ENCODE measurements around the gene PPP6R2.
"Not testable (repeated sequence)": the region's sequence is repeated elsewhere in the genome, so short reads cannot be mapped to it uniquely, and the experiment has no call there.

Gene PPP6R2

GRCh38 chr22:50400406-50400805, 57.3 kb downstream of the PPP6R2 start:
- DNase-seq (ENCODE audit: low read depth in 2 of 2), result no peak

- DNase-seq (ENCODE audit: low read depth in 2 of 2), result no peak
Measured at GRCh38 chr22:50400931-50401330, 57.8 kb downstream of the PPP6R2 start.

GRCh38 chr22:50401907-50402306, 58.8 kb downstream of the PPP6R2 start:
- no peak for DNase-seq (ENCODE audit: low read depth in 2 of 2)

GRCh38 chr22:50403701-50404101, 60.6 kb downstream of the PPP6R2 start:
- DNase-seq (ENCODE audit: low read depth in 2 of 2), result no peak

- DNase-seq (ENCODE audit: low read depth in 2 of 2), result no peak
Measured at GRCh38 chr22:50406416-50407170, 63.5 kb downstream of the PPP6R2 start.

DNA sequence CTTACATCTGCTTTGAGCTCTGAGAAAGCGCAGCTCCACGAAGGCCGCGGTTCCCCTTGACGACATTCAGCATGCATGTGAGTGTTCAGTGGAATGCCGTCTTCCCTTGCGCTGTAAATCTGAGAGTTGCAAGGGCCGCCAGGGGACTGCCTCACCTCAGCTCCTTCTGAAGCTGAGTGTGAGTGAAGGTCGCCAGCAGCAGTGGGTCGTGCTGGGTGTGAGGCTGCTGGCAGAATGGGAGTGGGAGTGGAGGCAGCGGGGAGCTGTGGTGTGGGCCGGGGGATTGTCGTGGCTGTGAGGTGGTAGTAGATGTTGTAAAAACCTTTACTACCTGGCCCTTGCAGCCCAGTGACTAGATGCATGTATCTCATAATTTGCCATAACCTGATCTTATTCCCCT, 65.2 kb downstream of the PPP6R2 start:
- no peak for DNase-seq (ENCODE audit: low read depth in 2 of 2)

DNA sequence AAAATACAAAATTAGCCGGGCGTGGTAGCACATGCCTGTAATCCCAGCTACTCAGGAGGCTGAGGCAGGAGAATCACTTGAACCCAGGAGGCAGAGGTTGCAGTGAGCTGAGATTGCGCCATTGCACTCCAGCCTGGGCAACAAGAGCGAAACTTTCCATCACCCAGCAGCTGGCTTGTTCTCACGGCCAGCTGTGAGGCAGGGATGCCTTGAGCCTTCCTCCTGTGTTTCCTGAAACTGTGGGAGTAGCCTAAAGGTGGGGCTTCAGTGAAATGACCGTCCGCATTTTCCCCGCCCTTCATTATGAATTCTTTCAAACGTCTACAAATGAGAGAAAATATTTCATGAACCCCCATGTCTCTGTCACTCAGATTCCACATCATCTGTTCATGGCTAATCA, 65.8 kb downstream of the PPP6R2 start:
- not testable (repeated sequence) for DNase-seq (ENCODE audit: low read depth in 2 of 2)

- no peak for DNase-seq (ENCODE audit: low read depth in 2 of 2)
Measured at GRCh38 chr22:50414476-50415248, 71.5 kb downstream of the PPP6R2 start.

DNA sequence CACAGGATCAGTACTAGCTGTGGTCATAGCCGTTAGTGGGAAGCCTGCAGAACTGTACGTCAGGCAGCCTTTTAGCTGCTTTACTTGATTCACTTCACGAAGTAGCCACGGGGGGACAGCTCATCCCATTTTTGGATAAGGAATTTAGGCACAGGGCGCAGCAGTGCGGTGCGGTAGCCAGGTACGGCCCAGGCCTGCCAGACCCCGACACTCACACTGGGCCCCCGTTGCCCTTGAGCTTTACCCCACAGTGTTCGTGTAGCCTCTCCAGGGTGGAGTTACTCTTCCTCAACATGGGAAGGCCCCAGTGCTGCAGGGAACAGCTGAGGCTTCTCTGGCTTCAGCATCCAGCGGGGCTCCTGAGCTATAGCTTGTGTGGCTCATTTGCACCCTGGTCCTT, 72.3 kb downstream of the PPP6R2 start:
- DNase-seq (ENCODE audit: low read depth in 2 of 2), result no peak

- DNase-seq (ENCODE audit: low read depth in 2 of 2), result no peak
Measured at GRCh38 chr22:50416996-50417395, 73.9 kb downstream of the PPP6R2 start.

- no peak for DNase-seq (ENCODE audit: low read depth in 2 of 2)
Measured at GRCh38 chr22:50417411-50418210, 74.5 kb downstream of the PPP6R2 start.

DNA sequence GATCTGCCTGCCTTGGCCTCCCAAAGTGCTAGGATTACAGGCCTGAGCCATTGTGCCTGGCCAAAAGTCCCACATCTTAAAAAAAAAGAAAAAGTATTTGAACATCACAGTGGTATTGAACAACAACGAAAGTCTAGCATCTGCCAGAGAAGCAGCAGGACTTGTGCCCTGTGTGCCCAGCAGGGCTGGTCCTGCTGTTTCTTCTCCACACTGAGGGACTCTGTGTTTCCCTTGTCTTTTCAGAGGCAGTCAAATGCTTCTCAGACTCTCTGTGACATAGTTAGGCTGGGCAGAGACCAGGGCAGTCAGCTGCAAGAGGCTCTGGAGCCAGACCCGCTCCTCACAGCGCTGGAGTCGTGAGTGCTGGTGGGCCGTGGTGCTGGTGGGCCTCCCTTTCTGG, 75.5 kb downstream of the PPP6R2 start:
- no peak for DNase-seq (ENCODE audit: low read depth in 2 of 2)

GRCh38 chr22:50419116-50419515, 76.0 kb downstream of the PPP6R2 start:
- no peak for DNase-seq (ENCODE audit: low read depth in 2 of 2)

GRCh38 chr22:50420015-50420414, 76.9 kb downstream of the PPP6R2 start:
- no peak for DNase-seq (ENCODE audit: low read depth in 2 of 2)

GRCh38 chr22:50420581-50420980, 77.5 kb downstream of the PPP6R2 start:
- DNase-seq (ENCODE audit: low read depth in 2 of 2), result no peak

GRCh38 chr22:50422046-50422445, 78.9 kb downstream of the PPP6R2 start:
- DNase-seq (ENCODE audit: low read depth in 2 of 2), result no peak

DNA sequence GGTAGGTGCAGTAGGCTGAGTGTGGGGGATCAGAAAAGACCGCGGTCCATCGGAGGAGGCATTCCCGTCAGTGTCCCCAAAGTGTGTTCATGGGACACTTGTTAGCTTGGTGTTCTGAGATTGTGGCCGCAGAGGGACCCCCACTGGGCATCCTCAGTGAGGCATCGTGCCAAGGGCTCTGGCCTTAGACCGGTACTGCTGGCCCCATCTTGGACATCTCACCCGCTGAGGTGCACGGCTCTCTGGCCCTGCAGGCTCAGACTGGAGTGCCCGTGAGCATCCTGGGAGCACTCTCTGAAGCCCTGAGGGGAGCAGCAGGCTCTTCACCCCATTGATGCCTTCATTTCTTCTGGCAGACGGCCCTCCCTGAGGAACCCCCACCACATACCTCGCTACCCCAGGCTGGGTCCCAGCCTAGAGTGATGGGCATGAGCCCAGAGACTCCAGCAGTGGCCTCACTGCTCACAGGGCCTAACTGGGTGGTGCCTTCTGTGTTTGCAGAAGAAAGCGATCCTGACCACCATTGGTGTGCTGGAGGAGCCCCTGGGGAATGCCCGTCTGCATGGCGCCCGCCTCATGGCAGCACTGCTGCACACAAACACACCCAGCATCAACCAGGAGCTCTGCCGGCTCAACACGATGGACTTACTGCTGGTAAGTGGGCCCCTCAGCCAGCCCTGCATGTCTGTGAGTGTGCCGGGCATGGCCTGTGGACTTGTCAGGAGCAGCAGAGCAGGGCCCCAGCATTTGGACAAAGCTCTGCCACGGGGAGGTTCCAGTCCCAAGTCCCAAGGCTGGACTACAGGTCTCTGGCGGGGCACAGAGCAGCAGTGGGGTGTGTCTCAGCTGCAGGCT, 80.1 kb downstream of the PPP6R2 start:
- DNase-seq (ENCODE audit: low read depth in 2 of 2), result no peak

GRCh38 chr22:50423956-50424355, 80.8 kb downstream of the PPP6R2 start:
- DNase-seq (ENCODE audit: low read depth in 2 of 2), result no peak

DNA sequence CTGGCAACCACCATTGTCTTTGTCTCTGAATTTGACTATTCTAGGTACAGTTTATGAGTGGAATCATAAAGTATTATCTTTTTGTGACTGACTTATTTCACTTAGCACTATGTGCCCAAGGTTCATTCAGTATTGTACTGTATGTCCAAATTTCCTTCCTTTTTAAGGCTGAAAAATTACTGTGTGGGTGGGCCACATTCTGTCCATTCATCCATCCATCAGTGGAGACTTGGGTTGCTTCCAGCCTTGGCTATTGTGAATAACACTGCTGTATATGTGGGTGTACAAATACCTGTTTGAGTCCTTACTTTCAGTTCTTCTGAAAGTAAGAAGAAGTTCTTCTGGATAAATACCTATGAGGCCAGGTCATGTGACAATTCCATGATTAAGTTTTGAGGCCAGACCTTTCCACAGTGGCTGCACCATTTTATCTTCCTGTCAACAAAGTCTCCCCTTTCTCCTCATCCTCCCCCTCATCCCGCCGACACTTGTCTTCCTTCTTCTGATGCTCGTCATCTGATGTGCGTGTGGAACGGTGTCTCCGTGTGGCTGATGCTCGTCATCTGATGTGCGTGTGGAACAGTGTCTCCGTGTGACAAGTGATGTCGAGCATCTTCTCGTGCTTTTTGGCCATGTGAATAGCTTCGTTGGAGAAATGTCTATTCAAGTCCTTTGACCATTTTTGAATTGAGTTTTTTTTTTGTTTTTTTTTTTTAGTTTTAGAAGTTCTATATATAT, 82.2 kb downstream of the PPP6R2 start:
- no peak for DNase-seq (ENCODE audit: low read depth in 2 of 2)

DNA sequence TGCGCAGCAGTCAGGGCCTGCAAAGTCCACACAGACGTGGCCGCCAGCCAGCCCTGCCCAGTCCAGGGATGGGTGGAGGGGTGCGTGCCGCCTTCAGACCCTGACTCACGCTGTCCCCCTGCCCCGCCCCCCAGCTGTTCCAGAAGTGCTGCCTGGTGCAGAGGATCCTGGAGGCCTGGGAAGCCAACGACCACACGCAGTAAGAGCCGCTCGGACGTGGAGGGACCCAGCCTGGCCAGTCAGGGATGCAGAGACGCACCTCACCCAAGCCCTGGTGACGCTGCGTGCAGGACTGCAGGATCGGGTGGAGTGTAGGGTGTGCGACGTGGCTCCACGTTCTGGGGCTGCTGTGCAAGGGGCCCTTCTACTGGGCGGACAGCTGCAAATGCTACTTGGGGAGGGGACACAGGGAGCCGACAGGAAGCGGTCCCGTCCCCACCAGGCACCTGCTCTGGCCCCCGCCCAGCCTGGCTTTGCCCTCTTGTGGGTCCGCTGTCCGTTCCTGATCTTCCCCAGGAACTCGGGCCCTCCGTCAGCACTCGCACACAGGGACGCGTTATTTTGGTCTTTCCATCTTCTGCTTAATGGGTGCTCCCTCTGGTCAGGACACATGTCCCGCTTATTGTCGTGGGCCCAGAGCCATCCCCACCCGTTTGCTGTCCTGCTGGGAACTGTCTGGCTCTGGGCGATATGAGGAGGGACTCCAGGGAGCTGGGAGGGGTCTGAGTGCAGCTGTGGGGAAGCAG, 89.2 kb downstream of the PPP6R2 start:
- no peak for DNase-seq (ENCODE audit: low read depth in 2 of 2)
